VCaP (cell line): ENCODE results near the gene VN1R5.
"Not testable (repeated sequence)": the region's sequence is repeated elsewhere in the genome, so short reads cannot be mapped to it uniquely, and the experiment has no call there.

Source experiments
- H3K27ac ChIP-seq: fragments of 450-650 bp; 2 replicates; pipeline ENCODE4 v1.5.1; 2017
- CTCF ChIP-seq: fragments of 450-650 bp; conservative IDR thresholded peaks from 2 replicates; pipeline ENCODE4 v1.5.1; 2017; ENCODE audit warnings: mild to moderate bottlenecking, moderate library complexity

VN1R5 gene

GRCh38 chr1:247216261-247216660 lies 39.6 kb upstream of the VN1R5 start:
- TF ChIP-seq CTCF = no peak
- H3K27ac ChIP-seq = no peak overlapping the region

GRCh38 chr1:247218121-247218651 lies 37.7 kb upstream of the VN1R5 start:
- no peak for TF ChIP-seq CTCF

GRCh38 chr1:247220280-247220679 lies 35.6 kb upstream of the VN1R5 start:
- H3K27ac ChIP-seq = not testable (repeated sequence)

More at GRCh38 chr1:247218121-247218651, 37.7 kb upstream of the VN1R5 start:
- H3K27ac ChIP-seq = no peak overlapping the region

GRCh38 chr1:247222840-247223239 lies 33.0 kb upstream of the VN1R5 start:
- no peak for TF ChIP-seq CTCF
- no peak overlapping the region for H3K27ac ChIP-seq

GRCh38 chr1:247224822-247225221 lies 31.1 kb upstream of the VN1R5 start:
- TF ChIP-seq CTCF = no peak
- H3K27ac ChIP-seq = no peak overlapping the region

- no peak overlapping the region for H3K27ac ChIP-seq
- no peak for TF ChIP-seq CTCF
Observed at GRCh38 chr1:247228133-247228532, 27.7 kb upstream of the VN1R5 start.

GRCh38 chr1:247241691-247242090 lies 14.2 kb upstream of the VN1R5 start:
- H3K27ac ChIP-seq = no peak overlapping the region

More at GRCh38 chr1:247241691-247242090, 14.2 kb upstream of the VN1R5 start:
- no peak for TF ChIP-seq CTCF
